Astrocyte (in vitro differentiated cells and primary cell): ENCODE data around the gene B3GAT3.
"Not testable (repeated sequence)": the region's sequence is repeated elsewhere in the genome, so short reads cannot be mapped to it uniquely, and the experiment has no call there.

ENCODE experiments used
- EZH2 ChIP-seq: IDR thresholded peaks from 2 replicates; pipeline ENCODE4 v1.6.1; 2012; ENCODE audit warnings: mild to moderate bottlenecking, low read length, inconsistent platforms; ENCODE audit not compliant: insufficient read depth
- TF ChIP-seq, protein P1 (sequence below): IDR thresholded peaks from 2 replicates; pipeline ENCODE4 v1.5.1; 2011; ENCODE audit warnings: low read depth, mild to moderate bottlenecking, inconsistent platforms, low read length, moderate library complexity; ENCODE audit not compliant: insufficient read depth

DNA sequence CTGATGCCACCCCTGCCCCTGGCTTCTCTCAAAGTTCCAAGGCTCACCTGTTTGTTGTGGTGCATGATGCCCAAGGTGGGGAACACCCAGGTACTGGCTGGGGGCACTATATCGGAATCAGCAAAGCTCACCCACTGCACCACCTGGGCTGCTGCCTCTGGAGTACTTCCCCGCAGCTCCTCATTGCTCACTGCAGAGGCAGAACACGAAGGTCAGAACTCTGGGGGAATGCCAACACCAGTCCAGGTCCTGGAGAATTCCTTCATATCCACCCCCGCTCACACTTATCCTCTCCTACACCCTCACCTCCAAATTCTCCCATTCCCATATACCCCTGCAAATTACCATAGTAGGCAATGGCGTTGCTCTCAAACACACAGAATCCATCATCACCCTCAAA is 50.3 kb downstream of the B3GAT3 start:
- TF ChIP-seq, protein P1, sequence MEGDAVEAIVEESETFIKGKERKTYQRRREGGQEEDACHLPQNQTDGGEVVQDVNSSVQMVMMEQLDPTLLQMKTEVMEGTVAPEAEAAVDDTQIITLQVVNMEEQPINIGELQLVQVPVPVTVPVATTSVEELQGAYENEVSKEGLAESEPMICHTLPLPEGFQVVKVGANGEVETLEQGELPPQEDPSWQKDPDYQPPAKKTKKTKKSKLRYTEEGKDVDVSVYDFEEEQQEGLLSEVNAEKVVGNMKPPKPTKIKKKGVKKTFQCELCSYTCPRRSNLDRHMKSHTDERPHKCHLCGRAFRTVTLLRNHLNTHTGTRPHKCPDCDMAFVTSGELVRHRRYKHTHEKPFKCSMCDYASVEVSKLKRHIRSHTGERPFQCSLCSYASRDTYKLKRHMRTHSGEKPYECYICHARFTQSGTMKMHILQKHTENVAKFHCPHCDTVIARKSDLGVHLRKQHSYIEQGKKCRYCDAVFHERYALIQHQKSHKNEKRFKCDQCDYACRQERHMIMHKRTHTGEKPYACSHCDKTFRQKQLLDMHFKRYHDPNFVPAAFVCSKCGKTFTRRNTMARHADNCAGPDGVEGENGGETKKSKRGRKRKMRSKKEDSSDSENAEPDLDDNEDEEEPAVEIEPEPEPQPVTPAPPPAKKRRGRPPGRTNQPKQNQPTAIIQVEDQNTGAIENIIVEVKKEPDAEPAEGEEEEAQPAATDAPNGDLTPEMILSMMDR: not testable (repeated sequence)
- TF ChIP-seq EZH2: not testable (repeated sequence)
